Bronchial epithelial cell (primary cell): ENCODE data around the gene SPATS2L. TPM values are rescaled to one million over a fixed set of nuclear protein-coding genes. Genes with fewer than 3 reads are reported as not detected.
A peak's percentile ranks its signal among the peaks of the same experiment; 100 is the strongest.

ENCODE experiments used
- DNase-seq: peaks from one replicate; pipeline ENCODE4 v3.0.0-alpha.2; 2010; ENCODE audit warnings: low read depth
- FAIRE-seq: peaks from 2 replicates; lab custom pipeline; 2011; peaks lifted over from hg19 to GRCh38; lab: Jason Lieb, UNC
- H3K27me3 ChIP-seq: 2 replicates; pipeline ENCODE4 v1.5.1; 2011; ENCODE audit warnings: low read length; ENCODE audit not compliant: control insufficient read depth, insufficient read depth
- H3K36me3 ChIP-seq: 2 replicates; pipeline ENCODE4 v1.5.1; 2011; ENCODE audit warnings: low read length; ENCODE audit not compliant: control insufficient read depth, insufficient read depth
- H3K4me3 ChIP-seq: 2 replicates; pipeline ENCODE4 v1.5.1; 2011; ENCODE audit warnings: mild to moderate bottlenecking, low read depth, low read length, control low read depth
- CTCF ChIP-seq: IDR thresholded peaks from 2 replicates; pipeline ENCODE4 v1.5.1; 2011; ENCODE audit warnings: mild to moderate bottlenecking, moderate library complexity, low read length, control low read depth, inconsistent platforms; ENCODE audit not compliant: insufficient read depth, severe bottlenecking
- total RNA-seq: library from RNA; depleted of rRNA; stranded (reverse); fragments of >200 nt; gene quantifications from 2 replicates; pipeline ENCODE4 v1.2.1, GENCODE V29; 2014

Gene SPATS2L
- total RNA-seq, 1 donor from 2014 or later = 37.6 TPM

- Histone ChIP-seq H3K4me3 (no peak overlapping the region), H3K27me3 (no peaks in the 10 kb centered on the region), H3K36me3 (peaks cover 14% of the 10 kb centered on the region)
- DNase-seq (no peak), FAIRE-seq (no peak)
- TF ChIP-seq CTCF = no peak
These were observed 87.6 kb downstream of the SPATS2L start for GRCh38 chr2:200394045-200394444.

GRCh38 chr2:200396781-200397242 lies 90.3 kb downstream of the SPATS2L start:
- no peak for TF ChIP-seq CTCF
- Histone ChIP-seq H3K27me3 (no peaks in the 10 kb centered on the region), H3K36me3 (peaks cover 4% of the 10 kb centered on the region), H3K4me3 (no peak overlapping the region)
- no peak for FAIRE-seq
- peak; percentile 62 for DNase-seq

- DNase-seq = peak; percentile 53
- TF ChIP-seq CTCF = no peak
- no peaks in the 10 kb centered on the region for H3K27me3 ChIP-seq
- no peak overlapping the region for H3K4me3 ChIP-seq
- peaks cover 2% of the 10 kb centered on the region for H3K36me3 ChIP-seq
- FAIRE-seq = no peak
These were observed 91.3 kb downstream of the SPATS2L start for GRCh38 chr2:200397785-200398184.

- Histone ChIP-seq H3K4me3 (no peak overlapping the region), H3K36me3 (peaks cover 2% of the 10 kb centered on the region), H3K27me3 (no peaks in the 10 kb centered on the region)
- DNase-seq (peak; percentile 77), FAIRE-seq (no peak)
- no peak for TF ChIP-seq CTCF
These were observed 92.6 kb downstream of the SPATS2L start for GRCh38 chr2:200399046-200399445.

DNA sequence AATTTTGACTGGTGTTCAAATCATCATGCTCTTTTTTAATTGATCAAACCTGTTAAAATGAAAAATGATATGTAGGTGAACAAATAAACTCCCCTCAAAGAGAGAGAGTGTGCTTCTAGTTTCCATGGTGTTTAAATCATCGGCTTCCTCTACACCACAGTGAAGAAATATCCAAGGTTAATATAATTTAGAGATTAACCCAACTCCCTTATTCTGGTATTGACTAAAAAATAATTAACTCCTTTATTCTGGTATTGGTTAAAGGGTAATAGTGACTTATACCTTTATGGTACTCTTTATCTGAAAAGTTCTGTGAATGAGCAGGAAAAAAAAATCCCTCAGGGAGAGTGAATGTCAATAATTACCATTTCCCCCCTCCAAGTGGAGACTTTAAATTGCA lies 93.1 kb downstream of the SPATS2L start:
- Histone ChIP-seq H3K36me3 (peaks cover 2% of the 10 kb centered on the region), H3K27me3 (no peaks in the 10 kb centered on the region), H3K4me3 (no peak overlapping the region)
- DNase-seq (no peak), FAIRE-seq (no peak)
- TF ChIP-seq CTCF = no peak

GRCh38 chr2:200403814-200404213 lies 97.3 kb downstream of the SPATS2L start:
- Histone ChIP-seq H3K4me3 (no peak overlapping the region), H3K27me3 (no peaks in the 10 kb centered on the region), H3K36me3 (peaks cover 2% of the 10 kb centered on the region)
- no peak for TF ChIP-seq CTCF
- FAIRE-seq (no peak), DNase-seq (no peak)
